NCI-H187 (cell line): ENCODE measurements around the gene ME3.
"Not testable (repeated sequence)": the region's sequence is repeated elsewhere in the genome, so short reads cannot be mapped to it uniquely, and the experiment has no call there.

ENCODE experiments used
- DNase-seq, 2 experiments: peaks; one replicate each; lab custom pipeline; 2025; lab: John Stamatoyannopoulos, UW

Gene ME3

GRCh38 chr11:86621854-86622253 lies 50.6 kb downstream of the ME3 start:
- no peak for DNase-seq

GRCh38 chr11:86620891-86621521 lies 51.4 kb downstream of the ME3 start:
- no peak for DNase-seq

- not testable (repeated sequence) for DNase-seq
These were observed 53.0 kb downstream of the ME3 start for GRCh38 chr11:86619428-86619827.

- DNase-seq: no peak
These were observed 54.9 kb downstream of the ME3 start for GRCh38 chr11:86617502-86617901.

- DNase-seq: no peak
These were observed 56.9 kb downstream of the ME3 start for GRCh38 chr11:86615487-86615886.

- DNase-seq: no peak
These were observed 61.7 kb downstream of the ME3 start for GRCh38 chr11:86610559-86611341.

- DNase-seq: no peak
These were observed 64.1 kb downstream of the ME3 start for GRCh38 chr11:86608251-86608799.

GRCh38 chr11:86606836-86607481 lies 65.5 kb downstream of the ME3 start:
- no peak for DNase-seq

- no peak for DNase-seq
These were observed 66.1 kb downstream of the ME3 start for GRCh38 chr11:86606270-86606835.

- DNase-seq: no peak
These were observed 75.4 kb downstream of the ME3 start for GRCh38 chr11:86596861-86597586.

- DNase-seq: no peak
These were observed 76.5 kb downstream of the ME3 start for GRCh38 chr11:86595955-86596354.

- no peak for DNase-seq
These were observed 77.0 kb downstream of the ME3 start for GRCh38 chr11:86595451-86595850.

GRCh38 chr11:86594746-86595145 lies 77.7 kb downstream of the ME3 start:
- DNase-seq: no peak

- no peak for DNase-seq
These were observed 78.6 kb downstream of the ME3 start for GRCh38 chr11:86593833-86594232.

- no peak for DNase-seq
These were observed 79.6 kb downstream of the ME3 start for GRCh38 chr11:86592659-86593451.

- DNase-seq: no peak
These were observed 80.3 kb downstream of the ME3 start for GRCh38 chr11:86592047-86592591.

GRCh38 chr11:86591631-86592030 lies 80.8 kb downstream of the ME3 start:
- DNase-seq: no peak

GRCh38 chr11:86589856-86590589 lies 82.4 kb downstream of the ME3 start:
- no peak for DNase-seq

- DNase-seq: no peak
These were observed 83.2 kb downstream of the ME3 start for GRCh38 chr11:86589204-86589603.

- no peak for DNase-seq
These were observed 83.8 kb downstream of the ME3 start for GRCh38 chr11:86588566-86589090.
